HL-60 (cell line): Measurements from ENCODE around the gene DKK3.
A peak's percentile ranks its signal among the peaks of the same experiment; 100 is the strongest.

ENCODE experiments used
- DNase-seq, 2 experiments: peaks; one replicate each; pipeline ENCODE4 v3.0.0-alpha.2; 2010 to 2020; ENCODE audit warnings: low read depth in 1 of 2, low spot score in 1 of 2
- H3K27ac ChIP-seq: fragments of 250-450 bp; sonication (Bioruptor Pico); replicated peaks from 2 replicates; pipeline ENCODE4 v1.5.1; 2020; ENCODE audit warnings: mild to moderate bottlenecking, moderate library complexity
- H3K27me3 ChIP-seq: fragments of 250-450 bp; sonication (Bioruptor Pico); 2 replicates; pipeline ENCODE4 v1.5.1; 2021; ENCODE audit warnings: mild to moderate bottlenecking, moderate library complexity; ENCODE audit not compliant: insufficient read depth, poor library complexity, severe bottlenecking
- H3K4me3 ChIP-seq: replicated peaks from 2 replicates; pipeline ENCODE4 v1.5.1; 2011; ENCODE audit warnings: mild to moderate bottlenecking, control low read depth, low read length; ENCODE audit not compliant: insufficient read depth
- CTCF ChIP-seq: IDR thresholded peaks from one replicate; pipeline ENCODE4 v1.5.1; 2011; ENCODE audit warnings: low read length, control low read depth, inconsistent platforms; ENCODE audit not compliant: insufficient read depth
- GABPA ChIP-seq: IDR thresholded peaks from 2 replicates; pipeline ENCODE4 v1.6.1; 2012; ENCODE audit warnings: low read depth
- POLR2AphosphoS5 ChIP-seq: IDR thresholded peaks from 2 replicates; pipeline ENCODE4 v1.6.1; 2012; ENCODE audit warnings: low read depth
- REST ChIP-seq: IDR thresholded peaks from 2 replicates; pipeline ENCODE4 v1.6.1; 2012; ENCODE audit warnings: low read depth; ENCODE audit not compliant: insufficient replicate concordance
- SPI1 ChIP-seq: IDR thresholded peaks from 2 replicates; pipeline ENCODE4 v1.6.1; 2012; ENCODE audit warnings: low read depth, mild to moderate bottlenecking, borderline replicate concordance

Gene DKK3

GRCh38 chr11:12008790-12009616 is 577 bp upstream of the DKK3 start:
- peaks cover 56% of the 10 kb centered on the region for H3K27me3 ChIP-seq
- no peak for TF ChIP-seq POLR2AphosphoS5
- TF ChIP-seq CTCF = no peak
- no peak for TF ChIP-seq GABPA
- TF ChIP-seq SPI1 = no peak
- TF ChIP-seq REST = no peak
- no peak overlapping the region for H3K27ac ChIP-seq
- H3K4me3 ChIP-seq = no peak overlapping the region
- no peak for DNase-seq

GRCh38 chr11:12007230-12007593 is 1.2 kb downstream of the DKK3 start:
- TF ChIP-seq POLR2AphosphoS5 (no peak), REST (peak; percentile 79), CTCF (no peak), GABPA (no peak), SPI1 (no peak)
- Histone ChIP-seq H3K4me3 (no peak overlapping the region), H3K27me3 (peaks cover 53% of the 10 kb centered on the region), H3K27ac (no peak overlapping the region)
- no peak for DNase-seq

GRCh38 chr11:12006552-12007229 is 1.7 kb downstream of the DKK3 start:
- DNase-seq = no peak
- peaks cover 53% of the 10 kb centered on the region for H3K27me3 ChIP-seq
- no peak overlapping the region for H3K4me3 ChIP-seq
- TF ChIP-seq CTCF (no peak), POLR2AphosphoS5 (no peak), GABPA (no peak), SPI1 (no peak)
- H3K27ac ChIP-seq = no peak overlapping the region
